H1 (cell line): ENCODE data around the gene GALNT12. TPM values are rescaled to one million over a fixed set of nuclear protein-coding genes. Genes with fewer than 3 reads are reported as not detected.

ENCODE experiments used
- CTCF ChIA-PET: fragments of 300-600 bp; sonication (Branson Sonifier 250); formaldehyde crosslinking; loops from one replicate; lab custom pipeline; 2021; ENCODE audit not compliant: partially characterized antibody; lab: Charles Lee
- POLR2A ChIA-PET: fragments of 300-600 bp; sonication (Branson Sonifier 250); formaldehyde crosslinking; loops from one replicate; lab custom pipeline; 2021; ENCODE audit warnings: inconsistent platforms; ENCODE audit not compliant: partially characterized antibody; lab: Charles Lee
- DNase-seq, 2 experiments: peaks; one replicate each; pipeline versions ENCODE4 v3.0.0 to v3.0.0-alpha.2; 2010 to 2022; ENCODE audit warnings: low spot score in 2 of 2, low read depth in 1 of 2, mixed read lengths in 1 of 2
- FAIRE-seq: peaks from 2 replicates; lab custom pipeline; 2011; peaks lifted over from hg19 to GRCh38; lab: Jason Lieb, UNC
- H2AFZ ChIP-seq: 2 replicates; pipeline ENCODE4 v1.8.1; 2012; ENCODE audit warnings: low read length, inconsistent platforms
- H2AK5ac ChIP-seq: 2 replicates; pipeline ENCODE4 v1.6.1; 2013; ENCODE audit warnings: low read depth, low read length
- H2BK120ac ChIP-seq: replicated peaks from 2 replicates; pipeline ENCODE3; 2013; ENCODE audit warnings: low read depth, low read length, inconsistent platforms
- H2BK12ac ChIP-seq: 2 replicates; pipeline ENCODE4 v1.6.1; 2013; ENCODE audit warnings: low read depth, low read length
- H2BK15ac ChIP-seq: 2 replicates; pipeline ENCODE4 v1.6.1; 2013; ENCODE audit warnings: low read length
- H2BK20ac ChIP-seq: 2 replicates; pipeline ENCODE4 v1.6.1; 2013; ENCODE audit warnings: low read length
- H2BK5ac ChIP-seq: 2 replicates; pipeline ENCODE4 v1.6.1; 2013; ENCODE audit warnings: low read depth, low read length
- H3K14ac ChIP-seq: 2 replicates; pipeline ENCODE4 v1.6.1; 2013; ENCODE audit warnings: inconsistent platforms; ENCODE audit not compliant: insufficient read length
- H3K18ac ChIP-seq: 2 replicates; pipeline ENCODE4 v1.6.1; 2013; ENCODE audit warnings: low read length; ENCODE audit errors: extremely low read depth
- H3K23ac ChIP-seq: 2 replicates; pipeline ENCODE4 v1.6.1; 2013; ENCODE audit warnings: inconsistent platforms; ENCODE audit not compliant: insufficient read length
- H3K23me2 ChIP-seq: 2 replicates; pipeline ENCODE4 v1.6.1; 2013; ENCODE audit warnings: low read depth, low read length
- H3K27ac ChIP-seq: 2 replicates; pipeline ENCODE4 v1.6.1; 2011; ENCODE audit warnings: low read depth, low read length, inconsistent platforms
- H3K27me3 ChIP-seq, 4 experiments: replicated peaks in 1 of 4; 1 replicate in 1 of 4; 2 replicates in 3 of 4; pipeline versions ENCODE4 v1.6.1 to v1.8.1; 2011 to 2013; ENCODE audit warnings: low read length in 3 of 4, mild to moderate bottlenecking in 3 of 4, inconsistent platforms in 2 of 4, mixed read lengths in 2 of 4, moderate library complexity in 1 of 4; ENCODE audit not compliant: control insufficient read depth in 3 of 4, insufficient read depth in 3 of 4; ENCODE audit errors: extremely low read depth in 1 of 4
- H3K36me3 ChIP-seq, 4 experiments: 2 replicates each; pipeline versions ENCODE4 v1.6.1 to v1.8.1; 2011 to 2013; ENCODE audit warnings: mild to moderate bottlenecking in 4 of 4, low read length in 3 of 4, moderate library complexity in 2 of 4, control low read depth in 1 of 4, inconsistent platforms in 1 of 4; ENCODE audit not compliant: insufficient read depth in 4 of 4, control insufficient read depth in 2 of 4
- H3K4ac ChIP-seq: replicated peaks from 2 replicates; pipeline ENCODE3; 2013; ENCODE audit warnings: low read length, low read depth, mixed read lengths, inconsistent platforms; ENCODE audit not compliant: insufficient read length
- H3K4me1 ChIP-seq, 4 experiments: replicated peaks in 1 of 4; 1 replicate in 1 of 4; 2 replicates in 3 of 4; pipeline versions ENCODE4 v1.6.1 to v1.8.1; 2011 to 2013; ENCODE audit warnings: low read length in 3 of 4, inconsistent platforms in 2 of 4, mixed read lengths in 1 of 4; ENCODE audit not compliant: insufficient read depth in 4 of 4, control insufficient read depth in 3 of 4
- H3K4me2 ChIP-seq, 2 experiments: 2 replicates each; pipeline versions ENCODE4 v1.6.1 to v1.8.1; 2011 to 2013; ENCODE audit warnings: low read depth in 2 of 2, low read length in 2 of 2, control low read depth in 1 of 2, inconsistent platforms in 1 of 2, mild to moderate bottlenecking in 1 of 2; ENCODE audit not compliant: insufficient read depth in 1 of 2
- H3K4me3 ChIP-seq, 4 experiments: fragments of 200-600, 300-600 bp in 1 of 4; sonication (generic), shearing (Covaris generic), sonication (Bioruptor Twin) in 1 of 4; 2 replicates each; pipeline versions ENCODE4 v1.5.1 to v1.8.1; 2011 to 2016; ENCODE audit warnings: low read length in 4 of 4, low read depth in 3 of 4, control low read depth in 2 of 4, inconsistent platforms in 2 of 4, mild to moderate bottlenecking in 2 of 4, mixed read lengths in 1 of 4, moderate library complexity in 1 of 4; ENCODE audit not compliant: insufficient read depth in 2 of 4; ENCODE audit errors: extremely low read depth in 1 of 4
- H3K56ac ChIP-seq: replicated peaks from 2 replicates; pipeline ENCODE3; 2013; ENCODE audit warnings: low read depth, mild to moderate bottlenecking, mixed read lengths, low read length, inconsistent platforms; ENCODE audit not compliant: insufficient read length
- H3K79me1 ChIP-seq: 2 replicates; pipeline ENCODE4 v1.6.1; 2013; ENCODE audit warnings: low read depth, low read length, control low read depth
- H3K79me2 ChIP-seq, 2 experiments: 2 replicates each; pipeline versions ENCODE4 v1.6.1 to v1.8.1; 2012 to 2013; ENCODE audit warnings: low read length in 2 of 2, mild to moderate bottlenecking in 2 of 2, inconsistent platforms in 1 of 2; ENCODE audit not compliant: insufficient read depth in 2 of 2, control insufficient read depth in 1 of 2
- H3K9ac ChIP-seq, 4 experiments: replicated peaks in 1 of 4; 1 replicate in 1 of 4; 2 replicates in 3 of 4; pipeline versions ENCODE4 v1.6.1 to v1.8.1; 2011 to 2013; ENCODE audit warnings: low read depth in 3 of 4, low read length in 3 of 4, control low read depth in 2 of 4, mild to moderate bottlenecking in 2 of 4, moderate library complexity in 2 of 4, inconsistent platforms in 1 of 4; ENCODE audit errors: extremely low read depth in 1 of 4
- H3K9me3 ChIP-seq, 2 experiments: 2 replicates each; pipeline versions ENCODE4 v1.6.1 to v1.8.1; 2012 to 2013; ENCODE audit warnings: mild to moderate bottlenecking in 2 of 2, moderate library complexity in 2 of 2, control low read depth in 1 of 2, inconsistent platforms in 1 of 2, low read depth in 1 of 2, low read length in 1 of 2, mixed read lengths in 1 of 2; ENCODE audit not compliant: insufficient read depth in 2 of 2
- H4K20me1 ChIP-seq, 2 experiments: replicated peaks in 1 of 2; 2 replicates each; pipeline versions ENCODE3 to v1.8.1; 2011 to 2013; ENCODE audit warnings: inconsistent platforms in 2 of 2, low read length in 2 of 2, mild to moderate bottlenecking in 1 of 2; ENCODE audit not compliant: insufficient read depth in 2 of 2, control insufficient read depth in 1 of 2
- H4K5ac ChIP-seq: 2 replicates; pipeline ENCODE4 v1.6.1; 2013; ENCODE audit warnings: low read length, low read depth, mixed read lengths, inconsistent platforms; ENCODE audit not compliant: insufficient read length
- H4K8ac ChIP-seq: 2 replicates; pipeline ENCODE4 v1.8.0; 2013; ENCODE audit warnings: mild to moderate bottlenecking, moderate library complexity, low read length, inconsistent platforms; ENCODE audit not compliant: insufficient read depth; ENCODE audit errors: extremely low read depth
- H4K91ac ChIP-seq: replicated peaks from 2 replicates; pipeline ENCODE3; 2013; ENCODE audit warnings: low read length, mixed read lengths, inconsistent platforms; ENCODE audit not compliant: insufficient read length
- TBP ChIP-seq: IDR thresholded peaks from 2 replicates; pipeline ENCODE4 v1.6.1; 2011; ENCODE audit warnings: low read depth, low read length, improper control_type of control experiment
- WGBS, 2 experiments: shearing (Covaris generic) in 1 of 2; methylation state at CpG; one replicate each; pipeline versions ENCODE4 v1.1.6 to v1.1.7; 2013 to 2015; ENCODE audit warnings: low lambda C conversion rate in 2 of 2, mixed read lengths in 2 of 2, inconsistent platforms in 1 of 2, low coverage in 1 of 2, missing lambda C conversion rate in 1 of 2; ENCODE audit not compliant: insufficient replicate concordance in 2 of 2, insufficient coverage in 1 of 2, insufficient read length in 1 of 2; ENCODE audit errors: extremely low coverage in 1 of 2, missing lambda C conversion rate in 1 of 2; 5-methylcytosine and 5-hydroxymethylcytosine counted together
- polyA plus RNA-seq, 7 experiments: library from polyadenylated mRNA; depleted of rRNA in 3 of 7; stranded (reverse) in 5 of 7; unstranded in 2 of 7; fragments of >200 nt in 5 of 7; fragments of 200-250 nt in 2 of 7; gene quantifications; 1 replicate in 5 of 7; 2 replicates in 1 of 7; 4 replicates in 1 of 7; pipeline versions ENCODE4 v1.2.1 to v1.2.3, GENCODE V29; 2011 to 2013; ENCODE audit warnings: missing spikeins in 2 of 7, mixed read lengths in 2 of 7
- total RNA-seq: library from RNA; stranded (reverse); fragmentation: NEBNext Ultra II Directional; extraction: Animal tissue kit (Norgen Biotek cat#: 25700); gene quantifications from 2 replicates; pipeline ENCODE4 v1.2.1, GENCODE V29; 2021

Gene GALNT12
- total and polyA plus RNA-seq, 2 of the 8 experiments (the other 6 are each of a cell fraction or from before 2014, with no cell fraction given), result 16.2 to 19.6 TPM

GRCh38 chr9:98795295-98795955, 12.0 kb upstream of the GALNT12 start:
- H3K56ac ChIP-seq, result no peak overlapping the region
- POLR2A ChIA-PET, result interaction anchor here (0.7 to 3.2 kb wide), 2 partner anchors 11 to 311 kb away, joined by 3 to 16 read pairs; no protein-coding TSS in a partner anchor
- WGBS, 2 experiments, result 54% methylated on average over 12 of the region's 12 CpGs; no CpG with 5 or more reads in 1 of the 2 experiments
- TF ChIP-seq TBP, result 0 out of 2 replicates have a peak, but pooled peaks have one; percentile 8

More at GRCh38 chr9:98795295-98795955, 12.0 kb upstream of the GALNT12 start:
- H2BK120ac ChIP-seq, result no peak overlapping the region
- FAIRE-seq, result no peak
- no peaks in the 10 kb centered on the region for H3K36me3 ChIP-seq
- no peak overlapping the region for H3K27ac ChIP-seq
- no peaks in the 10 kb centered on the region for H3K9me3 ChIP-seq
- H3K4me3 ChIP-seq, result peak overlapping the region; percentile 63 to 82 (median 68)
- CTCF ChIA-PET, result interaction anchor here (0.9 to 1.8 kb wide), 4 partner anchors 11 to 50 kb away, joined by 3 to 7 read pairs (median 6); partner anchors contain the start of gene GALNT12
- no peak overlapping the region for H4K8ac ChIP-seq
- H3K27me3 ChIP-seq, result no peaks in the 10 kb centered on the region; a peak in 1 of 7 replicates
- peak overlapping the region; percentile 3; the same call in 1 of the 2 replicates for H2BK12ac ChIP-seq
- H3K23me2 ChIP-seq, result peaks cover 7% of the 10 kb centered on the region; the same call in 1 of the 2 replicates
- DNase-seq, result peak in 1 of 2 experiments; percentile 35
- H3K4me1 ChIP-seq, result peaks cover 5 to 23% (median 8%) of the 10 kb centered on the region in 4 experiments
- H3K79me1 ChIP-seq, result peaks cover 17% of the 10 kb centered on the region
- H3K23ac ChIP-seq, result no peak overlapping the region
- no peak overlapping the region for H3K4ac ChIP-seq
- H2AK5ac ChIP-seq, result 0 out of 2 replicates have a peak overlapping the region, but pooled peaks have one; percentile 33
- peak overlapping the region; percentile 77 to 90 for H3K4me2 ChIP-seq
- H4K5ac ChIP-seq, result no peak overlapping the region
- no peak overlapping the region for H4K91ac ChIP-seq
- H2BK20ac ChIP-seq, result no peak overlapping the region
- no peak overlapping the region for H2BK5ac ChIP-seq
- H3K9ac ChIP-seq, result peak overlapping the region in 1 of 4 experiments; percentile 43; a peak in 1 of 7 replicates
- no peak overlapping the region for H2AFZ ChIP-seq
- peaks cover 0 to 39% of the 10 kb centered on the region in 2 experiments; a peak in 3 of 4 replicates for H3K79me2 ChIP-seq
- H4K20me1 ChIP-seq, result peaks cover 7 to 19% of the 10 kb centered on the region in 2 experiments
- no peak overlapping the region for H3K14ac ChIP-seq
- H3K18ac ChIP-seq, result no peak overlapping the region
- no peak overlapping the region for H2BK15ac ChIP-seq
